Tibial artery (tissue), 4 donors: ENCODE data around the gene CYP4F12.

ENCODE experiments used
- DNase-seq, 2 donors: peaks; one replicate each; pipeline ENCODE4 v3.0.0-alpha.2; 2019
- H3K27ac ChIP-seq, 2 donors: fragments of 200-600 bp; sonication (generic) in 1 of 2; 1 replicate in 1 of 2; 2 replicates in 1 of 2; pipeline ENCODE4 v1.5.1; 2018 to 2019; ENCODE audit warnings: mild to moderate bottlenecking in 1 of 2
- H3K27me3 ChIP-seq, 2 donors: fragments of 200-600 bp; sonication (generic) in 1 of 2; one replicate each; pipeline versions ENCODE4 v1.5.1 to v1.6.0; 2016 to 2019
- H3K36me3 ChIP-seq, 3 donors: fragments of 200-600 bp; sonication (generic) in 2 of 3; one replicate each; pipeline ENCODE4 v1.5.1; 2016 to 2019; ENCODE audit warnings: mild to moderate bottlenecking in 2 of 3
- H3K4me1 ChIP-seq, 4 donors: fragments of 200-600 bp; sonication (generic) in 2 of 4; 1 replicate in 3 of 4; 2 replicates in 1 of 4; pipeline ENCODE4 v1.5.1; 2016 to 2019
- H3K4me3 ChIP-seq, 2 donors: fragments of 200-600 bp; sonication (generic) in 1 of 2; 1 replicate in 1 of 2; 2 replicates in 1 of 2; pipeline ENCODE4 v1.5.1; 2018 to 2019; ENCODE audit warnings: mild to moderate bottlenecking in 2 of 2
- H3K9me3 ChIP-seq, 3 donors: fragments of 200-600 bp; sonication (generic) in 1 of 3; one replicate each; pipeline ENCODE4 v1.5.1; 2016 to 2019
- CTCF ChIP-seq, 2 experiments: fragments of 200-600 bp in 1 of 2; fragments of 450-650 bp in 1 of 2; IDR thresholded peaks; one replicate each; pipeline ENCODE4 v1.5.1; 2017 to 2019; ENCODE audit warnings: antibody characterized with exemption in 2 of 2, mild to moderate bottlenecking in 1 of 2, moderate library complexity in 1 of 2
- intact Hi-C: fragments of 100-400 bp; cut with DNase I; formaldehyde crosslinking; loops from one replicate; pipeline ENCODE4 v1.15.0; 2023; ENCODE audit warnings: low total_unique reads

The CYP4F12 gene

GRCh38 chr19:15680478-15681322, 7.8 kb downstream of the CYP4F12 start:
- intact Hi-C loops: no loop called here
- H3K27ac ChIP-seq: no peak overlapping the region
- TF ChIP-seq CTCF (IDR thresholded peaks at IDR 0.05): no peak

GRCh38 chr19:15683411-15683810, 10.5 kb downstream of the CYP4F12 start:
- peaks cover 0 to 9% of the 10 kb centered on the region in 2 donors for H3K27me3 ChIP-seq
- no peak for TF ChIP-seq CTCF (IDR thresholded peaks at IDR 0.05)
- DNase-seq: no peak
- no peaks in the 10 kb centered on the region for H3K4me1 ChIP-seq
- intact Hi-C loops: no loop called here
- H3K4me3 ChIP-seq: no peak overlapping the region
- peaks cover 0 to 12% (median 11%) of the 10 kb centered on the region in 3 donors for H3K9me3 ChIP-seq
- no peak overlapping the region for H3K27ac ChIP-seq
- H3K36me3 ChIP-seq: peaks cover 0 to 13% (median 0%) of the 10 kb centered on the region in 3 donors

More at GRCh38 chr19:15680478-15681322, 7.8 kb downstream of the CYP4F12 start:
- Histone ChIP-seq H3K36me3 (peaks cover 0 to 5% (median 0%) of the 10 kb centered on the region in 3 donors), H3K4me1 (no peaks in the 10 kb centered on the region), H3K4me3 (no peak overlapping the region), H3K9me3 (no peaks in the 10 kb centered on the region), H3K27me3 (peaks cover 0 to 9% of the 10 kb centered on the region in 2 donors)
- no peak for DNase-seq

- Histone ChIP-seq H3K4me3 (no peak overlapping the region), H3K27ac (no peak overlapping the region), H3K27me3 (peaks cover 0 to 9% of the 10 kb centered on the region in 2 donors), H3K4me1 (no peaks in the 10 kb centered on the region), H3K36me3 (peaks cover 0 to 13% (median 0%) of the 10 kb centered on the region in 3 donors), H3K9me3 (peaks cover 3 to 20% (median 17%) of the 10 kb centered on the region in 3 donors)
- DNase-seq: no peak
- no peak for TF ChIP-seq CTCF (IDR thresholded peaks at IDR 0.05)
- intact Hi-C loops: no loop called here
Measured at GRCh38 chr19:15684828-15685227, 11.9 kb downstream of the CYP4F12 start.

GRCh38 chr19:15696654-15697194, 23.8 kb downstream of the CYP4F12 start:
- Histone ChIP-seq H3K27ac (no peak overlapping the region), H3K27me3 (no peaks in the 10 kb centered on the region), H3K4me1 (no peaks in the 10 kb centered on the region), H3K9me3 (peaks cover 0 to 12% (median 0%) of the 10 kb centered on the region in 3 donors), H3K4me3 (no peak overlapping the region), H3K36me3 (no peaks in the 10 kb centered on the region)
- no peak for DNase-seq
- no peak for TF ChIP-seq CTCF (IDR thresholded peaks at IDR 0.05)
- intact Hi-C loops: no loop called here

GRCh38 chr19:15701757-15702533, 29.1 kb downstream of the CYP4F12 start:
- peaks cover 0 to 5% (median 0%) of the 10 kb centered on the region in 3 donors for H3K9me3 ChIP-seq
- H3K36me3 ChIP-seq: no peaks in the 10 kb centered on the region
- peaks cover 0 to 9% of the 10 kb centered on the region in 2 donors for H3K27me3 ChIP-seq
- H3K4me3 ChIP-seq: no peak overlapping the region
- no peak for TF ChIP-seq CTCF (IDR thresholded peaks at IDR 0.05)
- intact Hi-C loops: no loop called here
- no peak for DNase-seq
- H3K4me1 ChIP-seq: no peaks in the 10 kb centered on the region
- H3K27ac ChIP-seq: no peak overlapping the region
